Thoracic aorta endothelial cell (primary cell): Measurements from ENCODE around the gene UBXN11. TPM values are rescaled to one million over a fixed set of nuclear protein-coding genes. Genes with fewer than 3 reads are reported as not detected.

Source experiments
- total RNA-seq: library from RNA; depleted of rRNA; stranded (reverse); fragments of >200 nt; gene quantifications from 2 replicates; pipeline ENCODE4 v1.2.3, GENCODE V29; 2012

UBXN11 gene
- total RNA-seq, result 2.7 and 4.5 TPM in 2 replicates

GRCh38 chr1:26306290-26307229, at the start of gene UBXN11:
TSS of gene UBXN11 (minus strand) at chr1:26306636. CDS start at chr1:26302883, 3,753 bp downstream.

GRCh38 chr1:26353976-26354820, 47.8 kb upstream of the UBXN11 start, which contains the start of gene CRYBG2:
TSS of gene CRYBG2 (minus strand) at chr1:26354130. CDS start at chr1:26346657, 7,473 bp downstream.

GRCh38 chr1:26317612-26318337, 11.3 kb upstream of the UBXN11 start, which contains the start of gene CD52:
TSS of gene CD52 (plus strand) at chr1:26317958. CDS start at chr1:26318018, 60 bp downstream.

GRCh38 chr1:26279456-26280332, 26.7 kb downstream of the UBXN11 start, which contains the start of gene SH3BGRL3:
TSS of gene SH3BGRL3 (plus strand) at chr1:26280086. CDS start at chr1:26280156, 70 bp downstream.

GRCh38 chr1:26233903-26234643, 72.4 kb downstream of the UBXN11 start, which contains the start of gene CEP85:
TSS of gene CEP85 (plus strand) at chr1:26234200. CDS start at chr1:26239784, 5,584 bp downstream.

Other genes with a start within 250 kb of the UBXN11 start
- gene TRIM63, start 239.0 kb downstream of the UBXN11 start, total RNA-seq, result not detected in 2 replicates
- gene PDIK1L, start 194.8 kb downstream of the UBXN11 start, total RNA-seq, result 8.9 and 9.4 TPM in 2 replicates
- 0.66 and 2.7 TPM in 2 replicates for gene FAM110D, start 147.6 kb downstream of the UBXN11 start, total RNA-seq
- not detected in 2 replicates for gene C1orf232, start 137.7 kb downstream of the UBXN11 start, total RNA-seq
- gene ZNF593, start 136.7 kb downstream of the UBXN11 start, total RNA-seq, result 20.2 and 21.7 TPM in 2 replicates
- not detected in 2 replicates for gene ZNF593OS, start 134.8 kb downstream of the UBXN11 start, total RNA-seq
- 0.13 TPM in 1 of 2 replicates, not detected in the other for gene CNKSR1, start 129.1 kb downstream of the UBXN11 start, total RNA-seq
- gene CATSPER4, start 116.0 kb downstream of the UBXN11 start, total RNA-seq, result not detected in 2 replicates
- gene CEP85, start 72.4 kb downstream of the UBXN11 start, total RNA-seq, result 11.3 and 17.1 TPM in 2 replicates
- gene SH3BGRL3, start 26.6 kb downstream of the UBXN11 start, total RNA-seq, result 33.6 and 41.1 TPM in 2 replicates
- gene CD52, start 11.3 kb upstream of the UBXN11 start, total RNA-seq, result not detected in 2 replicates
- not detected in 2 replicates for gene CRYBG2, start 47.5 kb upstream of the UBXN11 start, total RNA-seq
- not detected in 2 replicates for gene ZNF683, start 66.1 kb upstream of the UBXN11 start, total RNA-seq
- gene LIN28A, start 104.2 kb upstream of the UBXN11 start, total RNA-seq, result not detected in 2 replicates
- 58.9 and 68.2 TPM in 2 replicates for gene DHDDS, start 125.7 kb upstream of the UBXN11 start, total RNA-seq
- gene HMGN2, start 165.8 kb upstream of the UBXN11 start, total RNA-seq, result 320 and 391 TPM in 2 replicates
- 12.1 and 18.1 TPM in 2 replicates for gene RPS6KA1, start 223.1 kb upstream of the UBXN11 start, total RNA-seq